AG04449 (cell line): ENCODE data around the gene FKBP8.

Source experiments
- CTCF ChIA-PET: fragments of 350-600 bp; formaldehyde crosslinking; extraction: SDS; loops from one replicate; lab custom pipeline; 2021; ENCODE audit warnings: antibody characterized with exemption; lab: Yijun Ruan, JAX
- POLR2A ChIA-PET: fragments of 400-600, 350-600 bp; formaldehyde crosslinking; extraction: SDS; loops from one replicate; lab custom pipeline; 2020; ENCODE audit warnings: antibody characterized with exemption, inconsistent platforms; lab: Yijun Ruan, JAX
- DNase-seq: peaks from one replicate; pipeline ENCODE4 v3.0.0-alpha.2; 2010; ENCODE audit warnings: low read depth, low spot score
- H3K4me3 ChIP-seq: 2 replicates; pipeline ENCODE4 v1.5.1; 2011; ENCODE audit warnings: low read depth, mild to moderate bottlenecking, control low read depth, low read length
- CTCF ChIP-seq: IDR thresholded peaks from one replicate; pipeline ENCODE4 v1.5.1; 2011; ENCODE audit warnings: mild to moderate bottlenecking, moderate library complexity, low read length, control low read depth, inconsistent platforms; ENCODE audit not compliant: insufficient read depth; ENCODE audit errors: missing control alignments

Gene FKBP8

GRCh38 chr19:18507021-18507726 is 36.2 kb downstream of the FKBP8 start:
- CTCF ChIA-PET = interaction anchor here (0.6 to 3.7 kb wide), 8 partner anchors 11 to 340 kb away, joined by 3 to 18 read pairs (median 7); partner anchors contain the start of gene ELL
- no peak overlapping the region for H3K4me3 ChIP-seq
- no peak for TF ChIP-seq CTCF
- POLR2A ChIA-PET = no interaction called here
- no peak for DNase-seq

- DNase-seq = no peak
- POLR2A ChIA-PET = no interaction called here
- CTCF ChIA-PET = interaction anchor here (1.0 to 3.7 kb wide), 7 partner anchors 12 to 341 kb away, joined by 3 to 18 read pairs (median 6); partner anchors contain the start of gene ELL
- TF ChIP-seq CTCF = no peak
- H3K4me3 ChIP-seq = no peak overlapping the region
These were observed 37.1 kb downstream of the FKBP8 start for GRCh38 chr19:18506101-18506930.

- CTCF ChIA-PET = interaction anchor here (0.9 to 2.6 kb wide), 4 partner anchors 15 to 51 kb away, joined by 3 to 8 read pairs (median 4); partner anchors contain the start of gene ELL
- POLR2A ChIA-PET = no interaction called here
- no peak for TF ChIP-seq CTCF
These were observed 38.3 kb downstream of the FKBP8 start for GRCh38 chr19:18504886-18505610.

GRCh38 chr19:18503971-18504885 is 39.1 kb downstream of the FKBP8 start:
- CTCF ChIA-PET = interaction anchor here (0.9 to 1.2 kb wide), 3 partner anchors 16 to 50 kb away, joined by 3 to 5 read pairs (median 3); no protein-coding TSS in a partner anchor
- H3K4me3 ChIP-seq = no peak overlapping the region
- POLR2A ChIA-PET = no interaction called here
- no peak for TF ChIP-seq CTCF
- DNase-seq = no peak

More at GRCh38 chr19:18504886-18505610, 38.3 kb downstream of the FKBP8 start:
- no peak for DNase-seq
- H3K4me3 ChIP-seq = no peak overlapping the region

- no peak for TF ChIP-seq CTCF
- no peak overlapping the region for H3K4me3 ChIP-seq
- no peak for DNase-seq
- ChIA-PET CTCF (interaction anchor here (0.6 to 1.6 kb wide), 2 partner anchors 14 to 42 kb away, joined by 3 to 5 read pairs; no protein-coding TSS in a partner anchor), POLR2A (interaction anchor here (1.4 kb wide), 1 partner anchor 17 kb away, joined by 3 read pairs; no protein-coding TSS in a partner anchor)
These were observed 39.9 kb downstream of the FKBP8 start for GRCh38 chr19:18503337-18503970.
